Thymus (tissue), 11 donors: ENCODE data around the gene ICOSLG. TPM values are rescaled to one million over a fixed set of nuclear protein-coding genes. Genes with fewer than 3 reads are reported as not detected.
"Not testable (repeated sequence)": the region's sequence is repeated elsewhere in the genome, so short reads cannot be mapped to it uniquely, and the experiment has no call there.

Experiments used
- DNase-seq, 9 donors: peaks; one replicate each; pipeline ENCODE4 v3.0.0-alpha.2; 2013; ENCODE audit warnings: low spot score in 9 of 9, low read depth in 6 of 9, missing footprints in 1 of 9
- H3K27ac ChIP-seq, 2 donors: one replicate each; pipeline ENCODE4 v1.5.1; 2013; ENCODE audit warnings: control low read depth in 1 of 2, low read depth in 1 of 2, low read length in 1 of 2, mild to moderate bottlenecking in 1 of 2, moderate library complexity in 1 of 2
- H3K27me3 ChIP-seq, 2 donors: one replicate each; pipeline ENCODE4 v1.5.1; 2013; ENCODE audit warnings: low read length in 1 of 2; ENCODE audit not compliant: control insufficient read depth in 2 of 2, insufficient read depth in 1 of 2
- H3K36me3 ChIP-seq, 2 donors: one replicate each; pipeline ENCODE4 v1.5.1; 2013; ENCODE audit warnings: low read length in 1 of 2, mild to moderate bottlenecking in 1 of 2, moderate library complexity in 1 of 2; ENCODE audit not compliant: control insufficient read depth in 2 of 2, insufficient read depth in 2 of 2
- H3K4me1 ChIP-seq, 2 donors: one replicate each; pipeline ENCODE4 v1.5.1; 2013; ENCODE audit warnings: low read length in 2 of 2; ENCODE audit not compliant: control insufficient read depth in 2 of 2, insufficient read depth in 2 of 2
- H3K4me3 ChIP-seq, 2 donors: one replicate each; pipeline ENCODE4 v1.5.1; 2013; ENCODE audit warnings: low read length in 2 of 2, control low read depth in 1 of 2, mild to moderate bottlenecking in 1 of 2
- H3K9me3 ChIP-seq, 2 donors: one replicate each; pipeline ENCODE4 v1.5.1; 2013; ENCODE audit warnings: low read length in 1 of 2, mild to moderate bottlenecking in 1 of 2; ENCODE audit not compliant: control insufficient read depth in 2 of 2, insufficient read depth in 1 of 2
- WGBS: extraction: QIAGEN DNeasy Blood & Tissue Kit; methylation state at CpG from one replicate; pipeline ENCODE4 v1.1.7; 2013; 5-methylcytosine and 5-hydroxymethylcytosine counted together
- polyA plus RNA-seq: library from polyadenylated mRNA; stranded (reverse); fragments of 200-250 nt; gene quantifications from one replicate; pipeline ENCODE4 v1.2.3, GENCODE V29; 2013
- total RNA-seq: library from RNA; stranded (reverse); fragments of 120-200 nt; gene quantifications from one replicate; pipeline ENCODE4 v1.2.4, GENCODE V29; 2013
- donor health status: healthy.

Gene ICOSLG
- total and polyA plus RNA-seq, 2 donors = 1.1 to 5.1 TPM

DNA sequence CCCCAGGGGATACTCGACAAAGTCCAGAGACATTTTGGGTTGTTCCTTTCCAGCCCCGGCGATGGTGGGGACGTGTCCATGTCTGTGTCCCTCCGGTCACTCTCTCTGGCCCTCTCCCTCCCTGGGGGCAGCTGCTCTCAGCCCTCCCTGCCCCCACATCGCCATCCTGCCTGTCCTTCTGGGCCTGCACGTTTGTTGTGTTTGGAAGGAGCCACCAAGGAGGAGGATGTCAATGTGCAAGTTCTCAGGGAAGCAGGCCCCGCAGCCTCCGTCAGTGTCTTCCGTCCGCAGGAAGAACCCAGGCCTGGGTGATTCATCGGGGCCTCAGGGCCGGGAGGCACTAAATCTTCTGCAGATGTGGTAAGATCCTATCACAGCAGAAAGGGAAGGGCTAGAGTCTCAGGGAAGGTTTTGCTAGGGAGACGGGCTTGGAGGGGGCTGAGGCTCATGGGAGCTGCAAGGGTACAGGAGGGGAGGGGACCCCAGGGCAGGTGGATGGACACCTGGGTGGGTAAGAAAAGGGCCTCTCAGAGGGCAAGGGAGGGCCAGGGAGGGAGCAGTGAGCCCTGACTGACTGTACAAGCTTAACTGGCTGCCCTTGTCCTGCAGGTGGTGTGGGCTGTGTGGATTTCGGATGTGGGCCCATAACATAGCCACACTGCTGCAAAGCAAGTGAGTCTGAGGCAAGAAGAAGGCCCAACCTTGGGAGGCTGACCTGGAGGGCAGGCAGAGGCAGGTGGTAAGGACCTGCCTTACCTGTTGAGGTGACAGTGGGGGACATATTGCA, 32.7 kb downstream of the ICOSLG start:
- not testable (repeated sequence) for H3K4me3 ChIP-seq, H3K4me1 ChIP-seq, DNase-seq, H3K36me3 ChIP-seq, H3K27me3 ChIP-seq, H3K27ac ChIP-seq, H3K9me3 ChIP-seq
- 80% methylated on average over 1 of the region's 15 CpGs for WGBS

DNA sequence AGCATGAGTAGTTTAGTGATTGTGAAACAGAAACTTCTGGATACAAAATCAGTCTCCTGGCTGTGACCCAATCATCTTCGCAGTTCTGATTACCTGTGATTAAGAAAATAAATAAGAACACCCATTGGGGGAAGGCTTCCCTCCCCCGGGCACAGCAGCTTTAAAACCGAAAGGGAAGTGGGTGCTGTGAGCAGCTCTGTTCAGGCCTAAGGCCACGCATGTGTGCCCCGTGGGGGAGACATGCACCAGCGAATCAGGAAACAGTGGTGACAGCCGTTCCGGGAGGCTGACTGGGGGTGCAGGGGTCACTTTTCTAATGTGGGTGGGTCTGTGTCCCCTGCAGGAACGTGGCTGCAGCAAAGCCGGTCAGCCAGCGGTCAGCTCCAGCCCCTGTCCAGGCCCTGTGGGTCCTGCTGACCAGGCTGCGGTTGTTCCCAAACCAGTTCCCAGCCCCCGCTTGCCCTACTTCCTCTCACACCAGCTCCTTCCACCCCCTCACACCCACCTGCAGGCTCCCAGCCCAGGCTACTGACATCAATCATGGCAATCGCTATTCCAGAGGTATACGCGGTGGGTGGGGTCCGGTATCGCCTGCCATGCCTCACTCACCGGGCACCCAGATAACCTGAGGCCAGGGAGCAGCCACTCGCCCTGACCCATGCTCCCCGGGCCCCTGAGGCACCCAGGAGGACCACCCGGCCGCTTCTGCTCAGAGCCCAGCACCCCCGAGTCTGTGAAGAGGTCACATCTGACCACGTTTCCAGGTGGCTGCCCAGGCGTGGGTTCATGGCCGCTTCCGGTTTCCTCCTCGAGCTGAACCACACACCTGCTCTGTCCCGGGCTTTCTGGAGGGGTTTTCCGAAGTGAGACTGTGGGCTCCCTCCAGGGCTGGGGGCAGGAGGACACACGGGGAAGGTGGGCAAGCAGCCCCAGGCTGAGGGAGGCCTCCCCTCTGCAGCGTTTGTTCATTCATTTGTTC, 33.8 kb downstream of the ICOSLG start:
- H3K27ac ChIP-seq, H3K4me3 ChIP-seq, H3K36me3 ChIP-seq, DNase-seq, H3K27me3 ChIP-seq, H3K4me1 ChIP-seq, H3K9me3 ChIP-seq: not testable (repeated sequence)
- no CpG with 5 or more reads among the region's 33 CpGs for WGBS

- WGBS = no CpG with 5 or more reads among the region's 24 CpGs
- not testable (repeated sequence) for H3K4me3 ChIP-seq, H3K36me3 ChIP-seq, H3K27ac ChIP-seq, H3K9me3 ChIP-seq, H3K4me1 ChIP-seq, H3K27me3 ChIP-seq, DNase-seq
Measured at GRCh38 chr21:44206187-44206586, 34.6 kb downstream of the ICOSLG start.

- H3K36me3 ChIP-seq, H3K4me1 ChIP-seq, H3K27ac ChIP-seq, DNase-seq, H3K9me3 ChIP-seq, H3K27me3 ChIP-seq, H3K4me3 ChIP-seq: not testable (repeated sequence)
- no CpG with 5 or more reads among the region's 30 CpGs for WGBS
Measured at GRCh38 chr21:44202590-44203299, 38.0 kb downstream of the ICOSLG start.

DNA sequence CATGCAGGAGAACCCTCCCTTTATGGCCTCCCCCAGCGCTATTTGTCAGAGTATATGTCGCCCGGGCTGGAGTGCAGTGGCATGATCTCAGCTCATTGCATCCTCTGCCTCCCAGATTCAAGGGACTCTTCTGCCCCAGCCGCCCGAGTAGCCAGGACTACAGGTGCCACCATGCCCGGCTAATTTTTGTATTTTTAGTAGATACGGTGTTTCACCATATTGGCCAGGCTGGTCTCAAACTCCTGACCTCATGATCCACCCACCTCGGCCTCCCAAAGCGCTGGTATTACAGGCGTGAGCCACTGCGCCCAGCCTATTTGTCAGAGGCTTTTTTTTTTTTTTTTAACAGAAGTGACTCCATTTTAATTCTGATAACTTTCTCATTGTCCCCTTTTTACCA, 40.7 kb downstream of the ICOSLG start:
- H3K27me3 ChIP-seq, H3K36me3 ChIP-seq, H3K9me3 ChIP-seq, H3K4me1 ChIP-seq, H3K27ac ChIP-seq, H3K4me3 ChIP-seq, DNase-seq: not testable (repeated sequence)
- WGBS = 98% methylated on average over 11 of the region's 11 CpGs

DNA sequence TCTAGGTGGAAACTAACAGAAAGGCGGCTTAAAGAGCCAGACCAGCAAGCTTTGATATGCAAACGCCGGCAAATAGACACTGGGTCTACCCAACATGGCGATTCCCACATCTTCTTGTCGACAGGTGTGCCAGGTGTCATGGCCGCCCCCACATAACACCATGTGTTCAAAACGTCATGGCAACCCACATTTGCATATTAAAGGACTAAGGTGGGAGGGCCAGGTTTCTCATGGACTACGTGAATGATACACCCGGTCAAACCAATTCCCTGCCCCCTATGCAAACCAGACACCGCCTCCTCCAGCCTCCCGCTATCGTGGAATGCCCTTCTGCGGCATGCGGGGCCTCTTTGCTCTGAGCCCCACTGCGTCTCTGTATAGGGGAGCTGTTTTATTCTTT, 41.3 kb downstream of the ICOSLG start:
- Histone ChIP-seq H3K4me3 (no peak overlapping the region), H3K9me3 (no peaks in the 10 kb centered on the region), H3K36me3 (no peaks in the 10 kb centered on the region), H3K27me3 (no peaks in the 10 kb centered on the region), H3K27ac (no peak overlapping the region), H3K4me1 (no peaks in the 10 kb centered on the region)
- DNase-seq = no peak
- WGBS = 98% methylated on average over 15 of the region's 15 CpGs

DNA sequence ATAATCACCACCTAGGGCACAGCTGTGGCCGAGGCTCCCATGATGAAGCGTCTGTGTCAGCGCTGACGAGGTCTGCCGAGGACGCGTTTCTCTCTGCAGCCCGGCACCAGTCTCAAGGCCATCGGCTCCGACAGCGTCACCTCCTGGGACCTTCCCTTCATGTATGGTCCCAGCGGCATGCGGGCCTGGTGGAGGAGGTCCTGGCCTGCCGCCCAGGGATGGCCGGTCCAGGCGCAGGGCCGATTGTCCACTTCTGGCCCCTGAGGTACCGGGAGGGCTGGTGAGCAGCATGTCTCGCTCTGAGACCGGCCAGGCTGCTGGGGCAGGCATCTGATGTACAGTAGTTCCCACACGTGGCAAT, 43.6 kb downstream of the ICOSLG start:
- H3K9me3 ChIP-seq, H3K27me3 ChIP-seq, H3K4me1 ChIP-seq, H3K4me3 ChIP-seq, DNase-seq, H3K27ac ChIP-seq, H3K36me3 ChIP-seq: not testable (repeated sequence)
- WGBS = 95% methylated on average over 9 of the region's 21 CpGs

DNA sequence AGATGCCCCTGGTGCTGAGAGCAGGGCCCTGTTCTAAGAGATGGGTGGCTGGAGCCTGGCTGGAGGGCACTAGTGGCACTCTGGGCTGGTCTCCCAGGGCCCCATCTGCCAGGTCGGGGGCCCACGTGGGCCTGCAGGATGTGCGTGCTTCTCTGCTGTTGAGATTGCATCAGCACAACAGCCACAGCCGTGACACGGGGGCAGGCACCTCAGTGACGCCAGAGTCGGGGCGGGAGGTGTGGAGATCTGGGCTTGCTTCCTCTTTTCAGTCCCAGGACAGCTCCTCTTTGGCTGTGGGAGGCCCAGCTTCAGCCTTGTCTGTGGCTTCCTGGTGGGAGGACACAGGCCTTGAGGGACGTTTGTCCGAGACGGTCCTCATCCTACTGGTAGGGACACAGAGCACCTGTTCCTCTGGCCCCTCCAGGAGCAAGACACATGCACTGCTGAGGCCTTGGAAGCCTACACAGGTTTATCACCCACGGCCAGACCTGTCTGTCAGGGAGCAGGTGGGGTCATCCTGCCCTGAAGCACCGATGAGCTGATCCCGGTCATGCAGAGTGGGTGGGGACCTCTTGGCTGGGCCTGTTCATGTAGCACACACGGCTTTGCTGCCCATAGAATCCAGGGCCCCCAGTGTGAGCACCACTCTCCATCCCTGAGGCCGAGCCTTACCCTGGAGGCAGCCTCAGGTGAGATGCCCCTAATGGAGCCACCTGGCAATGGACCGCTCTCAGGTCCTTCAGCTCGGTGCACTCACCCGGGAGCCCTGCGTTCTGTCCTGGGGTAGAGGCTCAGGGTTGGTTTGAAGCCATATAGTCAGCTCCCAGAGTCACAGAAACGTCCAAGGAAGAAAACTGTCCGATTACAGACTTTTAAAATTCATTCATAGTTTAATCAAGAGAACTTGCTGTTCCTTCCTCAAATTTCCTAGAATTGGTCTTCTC, 44.3 kb downstream of the ICOSLG start:
- not testable (repeated sequence) for H3K4me1 ChIP-seq, H3K4me3 ChIP-seq, H3K36me3 ChIP-seq, H3K9me3 ChIP-seq, H3K27ac ChIP-seq, H3K27me3 ChIP-seq
- no CpG with 5 or more reads among the region's 22 CpGs for WGBS
- peak in 2 of 9 donors; percentile 28 to 34 for DNase-seq
